H1 (cell line): Measurements from ENCODE around the gene PDE5A.

Source experiments
- CREB1 ChIP-seq: IDR thresholded peaks from 2 replicates; pipeline ENCODE4 v1.6.1; 2012; ENCODE audit warnings: inconsistent platforms
- EGR1 ChIP-seq: IDR thresholded peaks from 2 replicates; pipeline ENCODE4 v1.6.1; 2011; ENCODE audit warnings: low read depth, low read length, borderline replicate concordance
- EP300 ChIP-seq, 2 experiments: IDR thresholded peaks; 1 replicate in 1 of 2; 2 replicates in 1 of 2; pipeline ENCODE4 v1.6.1; 2011 to 2012; ENCODE audit warnings: low read depth in 2 of 2, low read length in 2 of 2, mild to moderate bottlenecking in 2 of 2, borderline replicate concordance in 1 of 2, inconsistent platforms in 1 of 2, moderate library complexity in 1 of 2
- EZH2 ChIP-seq: fragments of 200-600 bp; sonication (generic); IDR thresholded peaks from 2 replicates; pipeline ENCODE4 v1.7.1; 2012; ENCODE audit warnings: low read depth, mild to moderate bottlenecking, moderate library complexity, low read length, inconsistent platforms; ENCODE audit not compliant: severe bottlenecking
- JUND ChIP-seq: IDR thresholded peaks from 2 replicates; pipeline ENCODE4 v1.6.1; 2011; ENCODE audit warnings: mild to moderate bottlenecking, improper control_type of control experiment, low read length
- POLR2A ChIP-seq, 2 experiments: IDR thresholded peaks; 1 replicate in 1 of 2; 2 replicates in 1 of 2; pipeline ENCODE4 v1.6.1; 2011; ENCODE audit warnings: low read depth in 2 of 2, low read length in 2 of 2, mild to moderate bottlenecking in 2 of 2; ENCODE audit errors: control extremely low read depth in 1 of 2
- POLR2AphosphoS5 ChIP-seq: IDR thresholded peaks from 2 replicates; pipeline ENCODE4 v1.6.1; 2011; ENCODE audit warnings: low read depth, low read length
- POU5F1 ChIP-seq: IDR thresholded peaks from 2 replicates; pipeline ENCODE4 v1.6.1; 2011; ENCODE audit warnings: low read depth, mild to moderate bottlenecking, low read length, moderate library complexity
- SIN3A ChIP-seq, 2 experiments: IDR thresholded peaks in 1 of 2; conservative IDR thresholded peaks in 1 of 2; 2 replicates each; pipeline ENCODE4 v1.6.1; 2011 to 2012; ENCODE audit warnings: low read length in 2 of 2, improper control_type of control experiment in 1 of 2, low read depth in 1 of 2, mild to moderate bottlenecking in 1 of 2
- TAF1 ChIP-seq: IDR thresholded peaks from 2 replicates; pipeline ENCODE4 v1.6.1; 2011; ENCODE audit warnings: mild to moderate bottlenecking, low read depth, low read length
- TF ChIP-seq, protein P1 (sequence below): IDR thresholded peaks from 2 replicates; pipeline ENCODE4 v1.6.1; 2012; ENCODE audit warnings: inconsistent platforms
- TF ChIP-seq, protein P2 (sequence below), 3 experiments: IDR thresholded peaks; 1 replicate in 2 of 3; 2 replicates in 1 of 3; pipeline versions ENCODE4 v1.5.1 to v1.6.1; 2011; ENCODE audit warnings: low read length in 3 of 3, mild to moderate bottlenecking in 3 of 3, inconsistent platforms in 2 of 3, low read depth in 1 of 3, moderate library complexity in 1 of 3; ENCODE audit not compliant: insufficient read depth in 1 of 3; ENCODE audit errors: control extremely low read depth in 1 of 3
- TF ChIP-seq, protein P3 (sequence below): IDR thresholded peaks from 2 replicates; pipeline ENCODE4 v1.6.1; 2012; ENCODE audit warnings: inconsistent platforms
- TF ChIP-seq, protein P4 (sequence below): IDR thresholded peaks from 2 replicates; pipeline ENCODE4 v1.6.1; 2011; ENCODE audit warnings: low read length, improper control_type of control experiment

DNA sequence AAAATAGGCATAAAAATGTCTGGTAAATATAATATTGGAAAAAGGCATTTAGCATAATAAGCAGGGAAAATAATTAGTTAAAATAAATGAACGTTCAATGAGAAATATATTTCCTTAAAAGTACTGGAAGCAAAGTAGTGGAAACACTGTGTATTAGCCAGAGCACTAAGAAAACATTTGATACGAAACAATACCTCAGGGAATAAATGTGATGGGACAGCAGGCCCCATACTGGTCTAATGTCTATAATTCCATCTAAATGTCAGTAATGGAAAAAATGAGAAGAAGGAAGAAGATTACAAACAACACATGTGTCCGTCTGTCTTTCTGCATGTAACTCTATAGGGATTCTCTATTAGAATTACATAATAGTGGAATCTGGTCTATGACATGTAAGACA is 79.0 kb downstream of the PDE5A start:
- TF ChIP-seq EZH2 (no peak), POLR2A (IDR thresholded peaks at IDR 0.05; ENCODE audit: control extremely low read depth in 1 of 2, low read depth in 2 of 2, low read length in 2 of 2) (no peak), EGR1 (no peak), TAF1 (no peak), SIN3A (conservative IDR thresholded peaks at IDR 0.05 in 1 of 2, IDR thresholded peaks at IDR 0.05 in 1 of 2; ENCODE audit: low read depth in 1 of 2, low read length in 2 of 2) (no peak), POLR2AphosphoS5 (no peak), EP300 (IDR thresholded peaks at IDR 0.05; ENCODE audit: borderline replicate concordance in 1 of 2, low read depth in 2 of 2, low read length in 2 of 2) (no peak), CREB1 (no peak), POU5F1 (no peak), JUND (no peak)
- TF ChIP-seq, protein P1, sequence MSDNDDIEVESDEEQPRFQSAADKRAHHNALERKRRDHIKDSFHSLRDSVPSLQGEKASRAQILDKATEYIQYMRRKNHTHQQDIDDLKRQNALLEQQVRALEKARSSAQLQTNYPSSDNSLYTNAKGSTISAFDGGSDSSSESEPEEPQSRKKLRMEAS: no peak
- TF ChIP-seq, protein P2, sequence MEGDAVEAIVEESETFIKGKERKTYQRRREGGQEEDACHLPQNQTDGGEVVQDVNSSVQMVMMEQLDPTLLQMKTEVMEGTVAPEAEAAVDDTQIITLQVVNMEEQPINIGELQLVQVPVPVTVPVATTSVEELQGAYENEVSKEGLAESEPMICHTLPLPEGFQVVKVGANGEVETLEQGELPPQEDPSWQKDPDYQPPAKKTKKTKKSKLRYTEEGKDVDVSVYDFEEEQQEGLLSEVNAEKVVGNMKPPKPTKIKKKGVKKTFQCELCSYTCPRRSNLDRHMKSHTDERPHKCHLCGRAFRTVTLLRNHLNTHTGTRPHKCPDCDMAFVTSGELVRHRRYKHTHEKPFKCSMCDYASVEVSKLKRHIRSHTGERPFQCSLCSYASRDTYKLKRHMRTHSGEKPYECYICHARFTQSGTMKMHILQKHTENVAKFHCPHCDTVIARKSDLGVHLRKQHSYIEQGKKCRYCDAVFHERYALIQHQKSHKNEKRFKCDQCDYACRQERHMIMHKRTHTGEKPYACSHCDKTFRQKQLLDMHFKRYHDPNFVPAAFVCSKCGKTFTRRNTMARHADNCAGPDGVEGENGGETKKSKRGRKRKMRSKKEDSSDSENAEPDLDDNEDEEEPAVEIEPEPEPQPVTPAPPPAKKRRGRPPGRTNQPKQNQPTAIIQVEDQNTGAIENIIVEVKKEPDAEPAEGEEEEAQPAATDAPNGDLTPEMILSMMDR (IDR thresholded peaks at IDR 0.05; ENCODE audit: control extremely low read depth in 1 of 3, insufficient read depth in 1 of 3, low read depth in 1 of 3, low read length in 3 of 3): no peak
- TF ChIP-seq, protein P3, sequence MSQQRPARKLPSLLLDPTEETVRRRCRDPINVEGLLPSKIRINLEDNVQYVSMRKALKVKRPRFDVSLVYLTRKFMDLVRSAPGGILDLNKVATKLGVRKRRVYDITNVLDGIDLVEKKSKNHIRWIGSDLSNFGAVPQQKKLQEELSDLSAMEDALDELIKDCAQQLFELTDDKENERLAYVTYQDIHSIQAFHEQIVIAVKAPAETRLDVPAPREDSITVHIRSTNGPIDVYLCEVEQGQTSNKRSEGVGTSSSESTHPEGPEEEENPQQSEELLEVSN: no peak
- TF ChIP-seq, protein P4, sequence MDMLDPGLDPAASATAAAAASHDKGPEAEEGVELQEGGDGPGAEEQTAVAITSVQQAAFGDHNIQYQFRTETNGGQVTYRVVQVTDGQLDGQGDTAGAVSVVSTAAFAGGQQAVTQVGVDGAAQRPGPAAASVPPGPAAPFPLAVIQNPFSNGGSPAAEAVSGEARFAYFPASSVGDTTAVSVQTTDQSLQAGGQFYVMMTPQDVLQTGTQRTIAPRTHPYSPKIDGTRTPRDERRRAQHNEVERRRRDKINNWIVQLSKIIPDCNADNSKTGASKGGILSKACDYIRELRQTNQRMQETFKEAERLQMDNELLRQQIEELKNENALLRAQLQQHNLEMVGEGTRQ: no peak
